ENCODE measurements around the gene OLIG1.

DNA sequence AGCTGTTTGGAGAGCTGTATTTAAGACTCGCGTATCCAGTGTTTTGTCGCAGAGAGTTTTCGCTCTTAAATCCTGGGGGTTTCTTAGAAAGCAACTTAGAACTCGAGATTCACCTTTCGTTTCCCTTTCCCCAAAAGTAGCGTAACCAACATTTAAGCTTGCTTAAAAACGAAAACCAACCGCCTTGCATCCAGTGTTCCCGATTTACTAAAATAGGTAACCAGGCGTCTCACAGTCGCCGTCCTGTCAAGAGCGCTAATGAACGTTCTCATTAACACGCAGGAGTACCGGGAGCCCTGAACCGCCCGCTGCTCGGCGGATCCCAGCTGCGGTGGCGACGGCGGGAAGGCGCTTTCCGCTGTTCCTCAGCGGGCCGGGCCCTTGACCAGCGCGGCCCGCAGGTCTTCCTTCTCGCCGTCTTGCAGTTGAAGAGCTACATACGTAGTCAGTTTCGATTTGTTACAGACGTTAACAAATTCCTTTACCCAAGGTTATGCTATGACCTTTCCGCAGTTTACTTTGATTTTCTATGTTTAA lies 1.9 kb downstream of the OLIG1 start:
- TF ChIP-seq CTCF (IDR thresholded peaks at IDR 0.05; ENCODE audit: low read depth, low read length) (no peak), EZH2phosphoT487 (IDR thresholded peaks at IDR 0.05; ENCODE audit: low read depth) (no peak)
